ENCODE measurements around the gene VAV2. TPM values are rescaled to one million over a fixed set of nuclear protein-coding genes. Genes with fewer than 3 reads are reported as not detected.

The VAV2 gene
- total RNA-seq, 1 experiment from 2014 or later = 30.7 TPM

GRCh38 chr9:133842174-133842573, 149.9 kb downstream of the VAV2 start:
- no peak for DNase-seq
- no peak overlapping the region for H3K27ac Mint-ChIP-seq (ENCODE audit: unreplicated experiment)
- TF ChIP-seq, protein P1, sequence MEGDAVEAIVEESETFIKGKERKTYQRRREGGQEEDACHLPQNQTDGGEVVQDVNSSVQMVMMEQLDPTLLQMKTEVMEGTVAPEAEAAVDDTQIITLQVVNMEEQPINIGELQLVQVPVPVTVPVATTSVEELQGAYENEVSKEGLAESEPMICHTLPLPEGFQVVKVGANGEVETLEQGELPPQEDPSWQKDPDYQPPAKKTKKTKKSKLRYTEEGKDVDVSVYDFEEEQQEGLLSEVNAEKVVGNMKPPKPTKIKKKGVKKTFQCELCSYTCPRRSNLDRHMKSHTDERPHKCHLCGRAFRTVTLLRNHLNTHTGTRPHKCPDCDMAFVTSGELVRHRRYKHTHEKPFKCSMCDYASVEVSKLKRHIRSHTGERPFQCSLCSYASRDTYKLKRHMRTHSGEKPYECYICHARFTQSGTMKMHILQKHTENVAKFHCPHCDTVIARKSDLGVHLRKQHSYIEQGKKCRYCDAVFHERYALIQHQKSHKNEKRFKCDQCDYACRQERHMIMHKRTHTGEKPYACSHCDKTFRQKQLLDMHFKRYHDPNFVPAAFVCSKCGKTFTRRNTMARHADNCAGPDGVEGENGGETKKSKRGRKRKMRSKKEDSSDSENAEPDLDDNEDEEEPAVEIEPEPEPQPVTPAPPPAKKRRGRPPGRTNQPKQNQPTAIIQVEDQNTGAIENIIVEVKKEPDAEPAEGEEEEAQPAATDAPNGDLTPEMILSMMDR (IDR thresholded peaks at IDR 0.05; ENCODE audit: unreplicated experiment) = no peak
- no peaks in the 10 kb centered on the region for H3K4me1 Mint-ChIP-seq (ENCODE audit: low read depth, unreplicated experiment)
- CTCF ChIA-PET = no interaction called here
- H3K27me3 Mint-ChIP-seq (ENCODE audit: unreplicated experiment) = no peaks in the 10 kb centered on the region
- no peaks in the 10 kb centered on the region for H3K9me3 Mint-ChIP-seq (ENCODE audit: low read depth, unreplicated experiment)
- BruUV-seq (replicated peaks) = no TSS peak
- intact Hi-C loops (cut with micrococcal nuclease; ENCODE audit: unreplicated experiment) = no loop called here
- no peak overlapping the region for H3K4me3 Mint-ChIP-seq (ENCODE audit: low read depth, unreplicated experiment)
- H3K36me3 Mint-ChIP-seq (ENCODE audit: insufficient read depth, unreplicated experiment) = no peaks in the 10 kb centered on the region

DNA sequence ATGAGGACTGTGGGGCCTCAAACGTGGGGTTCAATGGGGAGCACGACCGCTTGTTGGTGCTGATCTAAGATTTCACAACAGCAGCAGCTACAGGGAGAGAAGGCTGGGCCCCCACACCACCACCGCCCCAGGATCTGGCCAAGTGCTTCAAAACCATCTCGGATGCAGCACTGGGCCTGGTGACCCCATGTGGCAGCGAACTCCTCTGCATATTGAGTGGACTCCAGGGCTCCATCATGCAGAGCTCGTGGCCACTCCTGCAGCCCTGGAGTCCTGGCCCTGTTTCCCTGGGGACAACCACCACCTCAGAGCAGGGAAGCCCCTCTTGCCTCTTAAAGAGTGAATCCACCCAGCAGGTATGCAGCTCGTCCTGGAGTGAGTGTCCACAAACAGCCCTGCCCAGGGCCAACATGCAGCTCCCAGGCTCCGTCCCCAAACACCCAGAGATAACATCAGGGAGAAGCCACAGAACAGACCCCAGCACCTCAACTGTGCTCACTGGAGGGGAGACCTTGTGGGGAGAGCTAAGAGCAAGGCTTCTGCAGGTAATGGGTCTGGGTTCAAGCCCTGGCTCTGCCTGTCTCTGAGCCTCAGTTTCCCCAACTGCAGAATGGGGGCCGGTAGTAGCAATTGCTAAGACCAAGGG, 150.8 kb downstream of the VAV2 start:
- CTCF ChIA-PET = no interaction called here
- H3K9me3 Mint-ChIP-seq (ENCODE audit: low read depth, unreplicated experiment) = no peaks in the 10 kb centered on the region
- no peak for DNase-seq
- TF ChIP-seq, protein P1 (IDR thresholded peaks at IDR 0.05; ENCODE audit: unreplicated experiment) = no peak
- no TSS peak for BruUV-seq (replicated peaks)
- no peak overlapping the region for H3K27ac Mint-ChIP-seq (ENCODE audit: unreplicated experiment)
- no peak overlapping the region for H3K4me3 Mint-ChIP-seq (ENCODE audit: low read depth, unreplicated experiment)
- H3K4me1 Mint-ChIP-seq (ENCODE audit: low read depth, unreplicated experiment) = no peaks in the 10 kb centered on the region
- intact Hi-C loops (cut with micrococcal nuclease; ENCODE audit: unreplicated experiment) = no loop called here
- no peaks in the 10 kb centered on the region for H3K27me3 Mint-ChIP-seq (ENCODE audit: unreplicated experiment)
- no peaks in the 10 kb centered on the region for H3K36me3 Mint-ChIP-seq (ENCODE audit: insufficient read depth, unreplicated experiment)

- Mint-ChIP-seq H3K4me3 (ENCODE audit: low read depth, unreplicated experiment) (no peak overlapping the region), H3K9me3 (ENCODE audit: low read depth, unreplicated experiment) (no peaks in the 10 kb centered on the region), H3K27me3 (ENCODE audit: unreplicated experiment) (no peaks in the 10 kb centered on the region), H3K36me3 (ENCODE audit: insufficient read depth, unreplicated experiment) (no peaks in the 10 kb centered on the region), H3K4me1 (ENCODE audit: low read depth, unreplicated experiment) (no peaks in the 10 kb centered on the region), H3K27ac (ENCODE audit: unreplicated experiment) (no peak overlapping the region)
- CTCF ChIA-PET = interaction anchor here (0.6 kb wide), 1 partner anchor 35 kb away, joined by 3 read pairs; no protein-coding TSS in a partner anchor
- no peak for DNase-seq
- TF ChIP-seq, protein P1 (IDR thresholded peaks at IDR 0.05; ENCODE audit: unreplicated experiment) = no peak
- intact Hi-C loops (cut with micrococcal nuclease; ENCODE audit: unreplicated experiment) = no loop called here
- BruUV-seq (replicated peaks) = no TSS peak
These were observed 152.2 kb downstream of the VAV2 start for GRCh38 chr9:133839822-133840329.

GRCh38 chr9:133838859-133839507, 153.1 kb downstream of the VAV2 start:
- intact Hi-C loops (cut with micrococcal nuclease; ENCODE audit: unreplicated experiment) = no loop called here
- BruUV-seq (replicated peaks) = no TSS peak
- TF ChIP-seq, protein P1 (IDR thresholded peaks at IDR 0.05; ENCODE audit: unreplicated experiment) = no peak
- no peak overlapping the region for H3K27ac Mint-ChIP-seq (ENCODE audit: unreplicated experiment)
- DNase-seq = no peak
- no peaks in the 10 kb centered on the region for H3K27me3 Mint-ChIP-seq (ENCODE audit: unreplicated experiment)
- no peaks in the 10 kb centered on the region for H3K9me3 Mint-ChIP-seq (ENCODE audit: low read depth, unreplicated experiment)
- H3K4me3 Mint-ChIP-seq (ENCODE audit: low read depth, unreplicated experiment) = no peak overlapping the region
- no peaks in the 10 kb centered on the region for H3K36me3 Mint-ChIP-seq (ENCODE audit: insufficient read depth, unreplicated experiment)
- CTCF ChIA-PET = no interaction called here
- H3K4me1 Mint-ChIP-seq (ENCODE audit: low read depth, unreplicated experiment) = no peaks in the 10 kb centered on the region

Measured in Calu3 (cell line).